Loucy (cell line): Measurements from ENCODE around the gene ANKS3.

Source experiments
- H2AFZ ChIP-seq: fragments of 200-600 bp; sonication (generic); 2 replicates; pipeline ENCODE4 v1.6.0; 2016; ENCODE audit warnings: antibody characterized with exemption, mild to moderate bottlenecking, low read length, moderate library complexity
- H3F3A ChIP-seq: fragments of 200-600 bp; 2 replicates; pipeline ENCODE4 v1.6.0; 2016; ENCODE audit warnings: antibody characterized with exemption, low read depth, mild to moderate bottlenecking
- H3K27me3 ChIP-seq: fragments of 200-600 bp; sonication (generic); 2 replicates; pipeline ENCODE4 v1.6.1; 2014; ENCODE audit warnings: low read length, mild to moderate bottlenecking; ENCODE audit not compliant: insufficient read depth, poor library complexity, severe bottlenecking
- H3K36me3 ChIP-seq: fragments of 200-600 bp; sonication (generic); 2 replicates; pipeline ENCODE4 v1.6.1; 2016; ENCODE audit warnings: low read length; ENCODE audit not compliant: insufficient read depth
- H3K4me1 ChIP-seq: fragments of 200-600 bp; sonication (generic); 2 replicates; pipeline ENCODE4 v1.5.1; 2014; ENCODE audit warnings: low read length, mild to moderate bottlenecking; ENCODE audit not compliant: insufficient read depth, poor library complexity, severe bottlenecking
- H3K4me2 ChIP-seq: fragments of 200-600 bp; sonication (generic); 2 replicates; pipeline ENCODE4 v1.6.0; 2014; ENCODE audit warnings: antibody characterized with exemption, low read length, low read depth, mild to moderate bottlenecking; ENCODE audit not compliant: poor library complexity, severe bottlenecking
- H3K4me3 ChIP-seq: fragments of 200-600 bp; sonication (generic); 2 replicates; pipeline ENCODE4 v1.5.1; 2014; ENCODE audit warnings: low read length, mild to moderate bottlenecking, mixed read lengths; ENCODE audit not compliant: poor library complexity, severe bottlenecking
- H3K79me2 ChIP-seq: fragments of 200-600 bp; sonication (generic); 2 replicates; pipeline ENCODE4 v1.6.1; 2014; ENCODE audit warnings: low read length; ENCODE audit not compliant: insufficient read depth
- H3K9ac ChIP-seq: fragments of 200-600 bp; sonication (generic); 2 replicates; pipeline ENCODE4 v1.6.0; 2014; ENCODE audit warnings: mild to moderate bottlenecking, low read depth, low read length, moderate library complexity; ENCODE audit not compliant: poor library complexity, severe bottlenecking
- H3K9me2 ChIP-seq: fragments of 200-600 bp; sonication (generic); replicated peaks from 2 replicates; pipeline ENCODE4 v1.6.1; 2016; ENCODE audit warnings: low read depth, low read length, mixed read lengths
- H3K9me3 ChIP-seq: fragments of 200-600 bp; sonication (generic); 2 replicates; pipeline ENCODE4 v1.6.1; 2014; ENCODE audit warnings: mild to moderate bottlenecking, antibody characterized with exemption, low read length, low read depth; ENCODE audit not compliant: insufficient read depth
- H4K20me1 ChIP-seq: fragments of 200-600 bp; sonication (generic); 2 replicates; pipeline ENCODE4 v1.6.0; 2014; ENCODE audit warnings: antibody characterized with exemption, low read length, mild to moderate bottlenecking; ENCODE audit not compliant: insufficient read depth, poor library complexity, severe bottlenecking
- EZH2phosphoT487 ChIP-seq: fragments of 200-600 bp; IDR thresholded peaks from 2 replicates; pipeline ENCODE4 v1.6.1; 2018; ENCODE audit warnings: antibody characterized with exemption, mild to moderate bottlenecking, moderate library complexity, borderline replicate concordance
- TF ChIP-seq, protein P1 (sequence below): fragments of 200-600 bp; sonication (generic); conservative IDR thresholded peaks from 2 replicates; pipeline ENCODE4 v1.5.1; 2014; ENCODE audit warnings: mild to moderate bottlenecking, antibody characterized with exemption, low read length

ANKS3 gene

GRCh38 chr16:4713663-4714501, 20.2 kb downstream of the ANKS3 start:
- H3K9ac ChIP-seq = no peak overlapping the region
- H3K9me3 ChIP-seq = no peaks in the 10 kb centered on the region
- TF ChIP-seq, protein P1, sequence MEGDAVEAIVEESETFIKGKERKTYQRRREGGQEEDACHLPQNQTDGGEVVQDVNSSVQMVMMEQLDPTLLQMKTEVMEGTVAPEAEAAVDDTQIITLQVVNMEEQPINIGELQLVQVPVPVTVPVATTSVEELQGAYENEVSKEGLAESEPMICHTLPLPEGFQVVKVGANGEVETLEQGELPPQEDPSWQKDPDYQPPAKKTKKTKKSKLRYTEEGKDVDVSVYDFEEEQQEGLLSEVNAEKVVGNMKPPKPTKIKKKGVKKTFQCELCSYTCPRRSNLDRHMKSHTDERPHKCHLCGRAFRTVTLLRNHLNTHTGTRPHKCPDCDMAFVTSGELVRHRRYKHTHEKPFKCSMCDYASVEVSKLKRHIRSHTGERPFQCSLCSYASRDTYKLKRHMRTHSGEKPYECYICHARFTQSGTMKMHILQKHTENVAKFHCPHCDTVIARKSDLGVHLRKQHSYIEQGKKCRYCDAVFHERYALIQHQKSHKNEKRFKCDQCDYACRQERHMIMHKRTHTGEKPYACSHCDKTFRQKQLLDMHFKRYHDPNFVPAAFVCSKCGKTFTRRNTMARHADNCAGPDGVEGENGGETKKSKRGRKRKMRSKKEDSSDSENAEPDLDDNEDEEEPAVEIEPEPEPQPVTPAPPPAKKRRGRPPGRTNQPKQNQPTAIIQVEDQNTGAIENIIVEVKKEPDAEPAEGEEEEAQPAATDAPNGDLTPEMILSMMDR = no peak
- no peak for TF ChIP-seq EZH2phosphoT487
- no peak overlapping the region for H3K4me3 ChIP-seq
- H3K4me2 ChIP-seq = no peak overlapping the region
- no peaks in the 10 kb centered on the region for H3K4me1 ChIP-seq
- H3K36me3 ChIP-seq = peaks cover 8% of the 10 kb centered on the region; the same call in 1 of the 2 replicates
- H2AFZ ChIP-seq = no peak overlapping the region
- no peaks in the 10 kb centered on the region for H4K20me1 ChIP-seq
- no peaks in the 10 kb centered on the region for H3F3A ChIP-seq
- H3K79me2 ChIP-seq = no peaks in the 10 kb centered on the region
- no peaks in the 10 kb centered on the region for H3K9me2 ChIP-seq
- H3K27me3 ChIP-seq = no peaks in the 10 kb centered on the region

GRCh38 chr16:4709481-4709880, 24.6 kb downstream of the ANKS3 start:
- Histone ChIP-seq H3F3A (no peaks in the 10 kb centered on the region), H3K9me2 (no peaks in the 10 kb centered on the region), H3K4me2 (no peak overlapping the region), H3K9ac (no peak overlapping the region), H3K4me3 (no peak overlapping the region), H4K20me1 (no peaks in the 10 kb centered on the region), H3K4me1 (no peaks in the 10 kb centered on the region), H3K79me2 (no peaks in the 10 kb centered on the region), H3K9me3 (no peaks in the 10 kb centered on the region), H2AFZ (no peak overlapping the region), H3K27me3 (no peaks in the 10 kb centered on the region), H3K36me3 (peaks cover 8% of the 10 kb centered on the region; the same call in 1 of the 2 replicates)
- no peak for TF ChIP-seq EZH2phosphoT487
- TF ChIP-seq, protein P1 = no peak

DNA sequence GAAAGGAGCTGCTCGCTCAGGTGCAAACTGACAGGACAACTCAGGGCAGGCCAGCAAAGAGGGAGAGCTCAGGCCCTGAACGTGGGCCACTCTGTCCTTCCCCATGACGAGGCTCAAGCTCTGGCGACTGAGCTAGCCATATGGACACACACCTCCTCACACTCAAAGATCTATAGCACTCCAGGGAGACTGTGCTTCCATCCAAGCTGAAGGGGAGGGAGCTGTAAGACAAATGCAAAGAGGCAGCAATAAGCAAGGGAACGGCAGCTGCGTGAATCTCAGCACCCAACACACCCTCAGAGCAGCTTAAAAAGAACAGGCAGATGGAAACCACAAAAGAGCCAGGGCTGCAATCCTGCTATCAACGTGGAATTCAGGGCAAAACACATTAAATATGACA, 27.2 kb downstream of the ANKS3 start:
- Histone ChIP-seq H3K27me3 (no peaks in the 10 kb centered on the region), H3K9me3 (no peaks in the 10 kb centered on the region), H2AFZ (no peak overlapping the region), H3K79me2 (no peaks in the 10 kb centered on the region), H3K4me1 (no peaks in the 10 kb centered on the region), H3K36me3 (peaks cover 8% of the 10 kb centered on the region; the same call in 1 of the 2 replicates), H3K4me3 (no peak overlapping the region), H3K4me2 (no peak overlapping the region), H3K9ac (no peak overlapping the region), H3F3A (no peaks in the 10 kb centered on the region), H4K20me1 (no peaks in the 10 kb centered on the region), H3K9me2 (no peaks in the 10 kb centered on the region)
- TF ChIP-seq EZH2phosphoT487 = no peak
- TF ChIP-seq, protein P1 = no peak
